WTC11 (cell line): ENCODE measurements around the gene ROCK1.

ENCODE experiments used
- ETV6 ChIP-seq: sonication (generic); formaldehyde crosslinking; IDR thresholded peaks from 2 replicates; pipeline ENCODE4 v1.8.1; 2022; ENCODE audit warnings: mild to moderate bottlenecking, missing genetic modification reagents
- TCF7 ChIP-seq: sonication (generic); formaldehyde crosslinking; IDR thresholded peaks from 2 replicates; pipeline ENCODE4 v1.8.0; 2022; ENCODE audit warnings: mild to moderate bottlenecking, low read depth, missing genetic modification reagents, moderate library complexity
- TF ChIP-seq, protein P1 (sequence below): fragments of 200-600 bp; IDR thresholded peaks from 2 replicates; pipeline ENCODE4 v1.8.0; 2022; ENCODE audit warnings: antibody characterized with exemption

DNA sequence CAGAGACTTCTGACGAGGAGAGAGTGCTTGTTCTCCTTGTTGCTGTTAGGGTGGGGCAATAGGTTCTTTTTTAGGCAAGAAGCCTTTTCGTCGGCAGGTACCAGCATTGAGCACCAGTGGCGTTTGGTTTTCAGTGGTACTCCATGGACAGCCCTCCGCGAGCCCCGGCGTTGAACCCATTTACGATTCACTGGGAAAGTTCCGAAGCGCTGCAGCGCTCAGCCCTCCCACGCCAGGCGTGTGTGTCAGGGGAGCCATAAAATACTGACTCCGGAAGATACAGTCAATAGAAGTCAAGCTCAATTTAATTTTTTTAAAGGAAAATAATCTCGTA is 494 bp upstream of the ROCK1 start:
- TF ChIP-seq, protein P1, sequence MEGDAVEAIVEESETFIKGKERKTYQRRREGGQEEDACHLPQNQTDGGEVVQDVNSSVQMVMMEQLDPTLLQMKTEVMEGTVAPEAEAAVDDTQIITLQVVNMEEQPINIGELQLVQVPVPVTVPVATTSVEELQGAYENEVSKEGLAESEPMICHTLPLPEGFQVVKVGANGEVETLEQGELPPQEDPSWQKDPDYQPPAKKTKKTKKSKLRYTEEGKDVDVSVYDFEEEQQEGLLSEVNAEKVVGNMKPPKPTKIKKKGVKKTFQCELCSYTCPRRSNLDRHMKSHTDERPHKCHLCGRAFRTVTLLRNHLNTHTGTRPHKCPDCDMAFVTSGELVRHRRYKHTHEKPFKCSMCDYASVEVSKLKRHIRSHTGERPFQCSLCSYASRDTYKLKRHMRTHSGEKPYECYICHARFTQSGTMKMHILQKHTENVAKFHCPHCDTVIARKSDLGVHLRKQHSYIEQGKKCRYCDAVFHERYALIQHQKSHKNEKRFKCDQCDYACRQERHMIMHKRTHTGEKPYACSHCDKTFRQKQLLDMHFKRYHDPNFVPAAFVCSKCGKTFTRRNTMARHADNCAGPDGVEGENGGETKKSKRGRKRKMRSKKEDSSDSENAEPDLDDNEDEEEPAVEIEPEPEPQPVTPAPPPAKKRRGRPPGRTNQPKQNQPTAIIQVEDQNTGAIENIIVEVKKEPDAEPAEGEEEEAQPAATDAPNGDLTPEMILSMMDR = no peak
- TF ChIP-seq TCF7 (CRISPR knock-in tag) = no peak
- no peak for TF ChIP-seq ETV6
